Measurements from ENCODE around the gene ZNF329. TPM values are rescaled to one million over a fixed set of nuclear protein-coding genes. Genes with fewer than 3 reads are reported as not detected.
A peak's percentile ranks its signal among the peaks of the same experiment; 100 is the strongest.

Gene ZNF329
- total RNA-seq, 1 experiment from 2014 or later: 1.7 TPM

GRCh38 chr19:58182989-58183816 is 32.6 kb upstream of the ZNF329 start, which contains the start of gene ZNF274 (continued):
- TF ChIP-seq, protein P1, sequence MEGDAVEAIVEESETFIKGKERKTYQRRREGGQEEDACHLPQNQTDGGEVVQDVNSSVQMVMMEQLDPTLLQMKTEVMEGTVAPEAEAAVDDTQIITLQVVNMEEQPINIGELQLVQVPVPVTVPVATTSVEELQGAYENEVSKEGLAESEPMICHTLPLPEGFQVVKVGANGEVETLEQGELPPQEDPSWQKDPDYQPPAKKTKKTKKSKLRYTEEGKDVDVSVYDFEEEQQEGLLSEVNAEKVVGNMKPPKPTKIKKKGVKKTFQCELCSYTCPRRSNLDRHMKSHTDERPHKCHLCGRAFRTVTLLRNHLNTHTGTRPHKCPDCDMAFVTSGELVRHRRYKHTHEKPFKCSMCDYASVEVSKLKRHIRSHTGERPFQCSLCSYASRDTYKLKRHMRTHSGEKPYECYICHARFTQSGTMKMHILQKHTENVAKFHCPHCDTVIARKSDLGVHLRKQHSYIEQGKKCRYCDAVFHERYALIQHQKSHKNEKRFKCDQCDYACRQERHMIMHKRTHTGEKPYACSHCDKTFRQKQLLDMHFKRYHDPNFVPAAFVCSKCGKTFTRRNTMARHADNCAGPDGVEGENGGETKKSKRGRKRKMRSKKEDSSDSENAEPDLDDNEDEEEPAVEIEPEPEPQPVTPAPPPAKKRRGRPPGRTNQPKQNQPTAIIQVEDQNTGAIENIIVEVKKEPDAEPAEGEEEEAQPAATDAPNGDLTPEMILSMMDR (IDR thresholded peaks at IDR 0.05 in 2 of 3, conservative IDR thresholded peaks at IDR 0.05 in 1 of 3; ENCODE audit: borderline replicate concordance in 1 of 3, insufficient read depth in 1 of 3, low read depth in 2 of 3, low read length in 2 of 3): no peak
- TF ChIP-seq SRF (IDR thresholded peaks at IDR 0.05; ENCODE audit: low read depth) (no peak), JUND (IDR thresholded peaks at IDR 0.05) (peak; percentile 43), TCF7L2 (IDR thresholded peaks at IDR 0.05; ENCODE audit: borderline replicate concordance, extremely low read depth, insufficient read depth, insufficient read length) (no peak), POLR2AphosphoS5 (IDR thresholded peaks at IDR 0.05; ENCODE audit: low read depth, low read length) (peak; percentile 50), RAD21 (IDR thresholded peaks at IDR 0.05; ENCODE audit: low read depth) (no peak)

DNA sequence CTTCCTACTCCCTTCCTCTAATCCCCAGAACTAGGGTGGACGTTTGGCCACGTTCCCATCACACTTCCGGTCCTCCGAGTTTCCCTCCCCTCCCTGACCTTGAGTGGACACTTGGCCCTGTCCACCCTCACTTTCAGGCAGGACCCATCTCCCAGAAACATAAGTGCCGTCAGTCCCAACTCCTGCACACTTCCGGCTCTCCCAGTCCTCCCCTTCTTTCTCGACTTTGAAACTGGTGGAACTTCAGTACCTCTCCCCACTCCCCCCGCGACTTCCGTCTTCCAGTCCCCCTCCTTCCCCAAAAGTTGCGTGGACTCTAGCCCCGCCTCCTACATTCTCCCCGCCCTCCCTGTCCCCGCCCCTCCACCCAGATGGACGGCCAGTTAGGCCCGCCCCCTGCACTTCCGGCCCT is 32.0 kb upstream of the ZNF329 start:
- H3K27me3 ChIP-seq (ENCODE audit: insufficient read depth, low read length): no peaks in the 10 kb centered on the region
- 0 out of 2 replicates have a peak overlapping the region, but pooled peaks have one; percentile 70 for H3K9ac ChIP-seq (ENCODE audit: low read length)
- no peak overlapping the region for H2AFZ ChIP-seq (ENCODE audit: low read depth, low read length, poor library complexity, severe bottlenecking)
- intact Hi-C loops (cut with micrococcal nuclease): no loop called here
- peak overlapping the region; percentile 94 for H3K27ac ChIP-seq (ENCODE audit: low read depth, low read length)
- POLR2A ChIA-PET: interaction anchor here (1.5 kb wide), 2 partner anchors 96 to 180 kb away, joined by 3 to 4 read pairs; partner anchors contain the start of genes ZNF497 and ZNF8
- H3K79me2 ChIP-seq (ENCODE audit: insufficient read depth, low read length): peaks cover 5% of the 10 kb centered on the region
- no peaks in the 10 kb centered on the region for H3K9me2 ChIP-seq (ENCODE audit: insufficient read depth)
- TF ChIP-seq ZNF274 (IDR thresholded peaks at IDR 0.05; ENCODE audit: low read depth, low read length): no peak
- TF ChIP-seq ZFX (IDR thresholded peaks at IDR 0.05): no peak
- no peak for TF ChIP-seq RAD21 (IDR thresholded peaks at IDR 0.05; ENCODE audit: low read depth)
- TF ChIP-seq, protein P1 (IDR thresholded peaks at IDR 0.05 in 2 of 3, conservative IDR thresholded peaks at IDR 0.05 in 1 of 3; ENCODE audit: borderline replicate concordance in 1 of 3, insufficient read depth in 1 of 3, low read depth in 2 of 3, low read length in 2 of 3): no peak
- no peak for TF ChIP-seq SP1 (IDR thresholded peaks at IDR 0.05; ENCODE audit: low read depth)
- no peak for TF ChIP-seq MAX (IDR thresholded peaks at IDR 0.05)
- no peak for TF ChIP-seq FOSL1 (IDR thresholded peaks at IDR 0.05; ENCODE audit: low read depth)
- peak; percentile 6; the same call in 1 of the 2 replicates for TF ChIP-seq CBX3 (IDR thresholded peaks at IDR 0.05; ENCODE audit: low read depth)
- TF ChIP-seq SIN3A (IDR thresholded peaks at IDR 0.05; ENCODE audit: low read depth): no peak
- peaks cover 0 to 8% of the 10 kb centered on the region in 2 experiments; a peak in 1 of 4 replicates for H3K4me1 ChIP-seq (ENCODE audit: control insufficient read depth in 1 of 2, insufficient read depth in 2 of 2, low read length in 2 of 2)
- H3K4me2 ChIP-seq (ENCODE audit: low read length): peak overlapping the region; percentile 77
- peak overlapping the region; percentile 37 to 67 for H3K4me3 ChIP-seq (replicated peaks in 1 of 2; ENCODE audit: low read depth in 1 of 2, low read length in 2 of 2)
- CTCF ChIA-PET: interaction anchor here (1.0 kb wide), 1 partner anchor 36 kb away, joined by 3 read pairs; no protein-coding TSS in a partner anchor
- BruUV-seq (replicated peaks): no TSS peak
- H3K36me3 ChIP-seq (ENCODE audit: control insufficient read depth in 1 of 2, insufficient read depth in 2 of 2, low read length in 2 of 2): no peaks in the 10 kb centered on the region
- no peaks in the 10 kb centered on the region for H4K20me1 ChIP-seq (ENCODE audit: insufficient read depth)
- RAD21 ChIA-PET (ENCODE audit: low non-redundant PET in 1 of 2, low total read pairs in 2 of 2, uncharacterized antibody in 2 of 2, unreplicated experiment in 2 of 2): interaction anchor here in 1 of 2 experiments (1.0 kb wide), 1 partner anchor 180 kb away, joined by 5 read pairs; the partner anchor contains the start of gene ZNF497
- DNase-seq (ENCODE audit: low read depth, low spot score) (no peak), ATAC-seq (no peak)
- H3K9me3 ChIP-seq (ENCODE audit: control insufficient read depth in 1 of 2, insufficient read depth in 1 of 2, low read depth in 1 of 2, low read length in 2 of 2): peaks cover 19 to 21% of the 10 kb centered on the region in 2 experiments; a peak in 2 of 4 replicates
